ENCODE measurements around the gene FLYWCH1. TPM values are rescaled to one million over a fixed set of nuclear protein-coding genes. Genes with fewer than 3 reads are reported as not detected.

The FLYWCH1 gene
- total and polyA plus RNA-seq, 2 of the 8 experiments (the other 6 are each of a cell fraction or from before 2014, with no cell fraction given), result 12.4 to 23.5 TPM

- no peak overlapping the region for H2AFZ ChIP-seq (ENCODE audit: low read length)
- H2BK5ac ChIP-seq (ENCODE audit: low read depth, low read length), result no peak overlapping the region
- H3K23me2 ChIP-seq (ENCODE audit: low read depth, low read length), result no peaks in the 10 kb centered on the region
- H3K36me3 ChIP-seq (ENCODE audit: control insufficient read depth in 2 of 4, insufficient read depth in 4 of 4, low read length in 3 of 4), result no peaks in the 10 kb centered on the region
- H3K23ac ChIP-seq (ENCODE audit: insufficient read length), result no peak overlapping the region
- TF ChIP-seq KDM5A (IDR thresholded peaks at IDR 0.05; ENCODE audit: low read length), result no peak
- TF ChIP-seq RFX5 (IDR thresholded peaks at IDR 0.05; ENCODE audit: borderline replicate concordance, low read depth, low read length), result no peak
- TF ChIP-seq TCF12 (IDR thresholded peaks at IDR 0.05; ENCODE audit: low read depth, low read length), result no peak
- no peak for TF ChIP-seq SRF (IDR thresholded peaks at IDR 0.05; ENCODE audit: low read depth, low read length)
- peak; percentile 79 for TF ChIP-seq E2F6 (IDR thresholded peaks at IDR 0.05)
- TF ChIP-seq BACH1 (IDR thresholded peaks at IDR 0.05; ENCODE audit: low read length), result no peak
- no peak for TF ChIP-seq TBP (IDR thresholded peaks at IDR 0.05; ENCODE audit: low read depth, low read length)
- H3K9ac ChIP-seq (replicated peaks in 1 of 4; ENCODE audit: extremely low read depth in 1 of 4, low read depth in 3 of 4, low read length in 3 of 4), result no peak overlapping the region
- H3K79me2 ChIP-seq (ENCODE audit: control insufficient read depth in 1 of 2, insufficient read depth in 2 of 2, low read length in 2 of 2), result no peaks in the 10 kb centered on the region
- H3K27ac ChIP-seq (ENCODE audit: low read depth, low read length), result no peak overlapping the region
- FAIRE-seq, result no peak
- POLR2A ChIA-PET (ENCODE audit: partially characterized antibody), result interaction anchor here (1.6 kb wide), 1 partner anchor 10 kb away, joined by 3 read pairs; the partner anchor contains the start of gene KREMEN2
- H3K27me3 ChIP-seq (replicated peaks in 1 of 4; ENCODE audit: control insufficient read depth in 3 of 4, extremely low read depth in 1 of 4, insufficient read depth in 3 of 4, low read length in 3 of 4), result no peaks in the 10 kb centered on the region; a peak in 1 of 7 replicates
- CTCF ChIA-PET (ENCODE audit: partially characterized antibody), result interaction anchor here (1.6 kb wide), 1 partner anchor 30 kb away, joined by 3 read pairs; no protein-coding TSS in a partner anchor
- peak overlapping the region; percentile 43; the same call in 1 of the 2 replicates for H2BK12ac ChIP-seq (ENCODE audit: low read depth, low read length)
- no peak overlapping the region for H4K5ac ChIP-seq (ENCODE audit: insufficient read length, low read depth, low read length)
- H4K8ac ChIP-seq (ENCODE audit: extremely low read depth, insufficient read depth, low read length), result peak overlapping the region; percentile 14; the same call in 1 of the 2 replicates
- H3K4me3 ChIP-seq (ENCODE audit: extremely low read depth in 1 of 4, insufficient read depth in 2 of 4, low read depth in 3 of 4, low read length in 4 of 4), result no peak overlapping the region
- no peak for DNase-seq (ENCODE audit: low read depth in 1 of 2, low spot score in 2 of 2)
- no peak overlapping the region for H3K18ac ChIP-seq (ENCODE audit: extremely low read depth, low read length)
- 86% methylated on average over 31 of the region's 31 CpGs; no CpG with 5 or more reads in 1 of the 2 experiments for WGBS, 2 experiments (ENCODE audit: extremely low coverage in 1 of 2, insufficient coverage in 1 of 2, insufficient read length in 1 of 2, insufficient replicate concordance in 2 of 2, low coverage in 1 of 2, low lambda C conversion rate in 2 of 2, missing lambda C conversion rate in 1 of 2)
- no peak overlapping the region for H3K4me2 ChIP-seq (ENCODE audit: insufficient read depth in 1 of 2, low read depth in 2 of 2, low read length in 2 of 2)
- H4K91ac ChIP-seq (replicated peaks; ENCODE audit: insufficient read length, low read length), result no peak overlapping the region
- H3K14ac ChIP-seq (ENCODE audit: insufficient read length), result no peak overlapping the region
- H3K79me1 ChIP-seq (ENCODE audit: low read depth, low read length), result no peaks in the 10 kb centered on the region
- H2BK120ac ChIP-seq (replicated peaks; ENCODE audit: low read depth, low read length), result no peak overlapping the region
- peak overlapping the region; percentile 61; the same call in 1 of the 2 replicates for H2BK20ac ChIP-seq (ENCODE audit: low read length)
- H3K4ac ChIP-seq (replicated peaks; ENCODE audit: insufficient read length, low read depth, low read length), result no peak overlapping the region
- peaks cover 3 to 26% (median 19%) of the 10 kb centered on the region in 4 experiments for H3K4me1 ChIP-seq (replicated peaks in 1 of 4; ENCODE audit: control insufficient read depth in 3 of 4, insufficient read depth in 4 of 4, low read length in 3 of 4)
- H3K56ac ChIP-seq (replicated peaks; ENCODE audit: insufficient read length, low read depth, low read length), result no peak overlapping the region
- H4K20me1 ChIP-seq (replicated peaks in 1 of 2; ENCODE audit: control insufficient read depth in 1 of 2, insufficient read depth in 2 of 2, low read length in 2 of 2), result no peaks in the 10 kb centered on the region
- H3K9me3 ChIP-seq (ENCODE audit: insufficient read depth in 2 of 2, low read depth in 1 of 2, low read length in 1 of 2), result no peaks in the 10 kb centered on the region
- H2BK15ac ChIP-seq (ENCODE audit: low read length), result peak overlapping the region; percentile 61; the same call in 1 of the 2 replicates
- H2AK5ac ChIP-seq (ENCODE audit: low read depth, low read length), result no peak overlapping the region
These were observed 42.2 kb downstream of the FLYWCH1 start for GRCh38 chr16:2953706-2954627.

Measured in H1 (cell line).